Activated CD4-positive, CD25-positive, alpha-beta regulatory T cell treated with anti-CD3 and anti-CD28 coated beads, Interleukin-2, amount 50 U/mL, for 16 hours (primary cell): ENCODE results near the gene SLC47A1.
"Not testable (repeated sequence)": the region's sequence is repeated elsewhere in the genome, so short reads cannot be mapped to it uniquely, and the experiment has no call there.

Source experiments
- DNase-seq: peaks from one replicate; pipeline ENCODE4 v3.0.0-alpha.2; 2020; ENCODE audit warnings: low read depth, low spot score

SLC47A1 gene

GRCh38 chr17:19554393-19554792 is 20.7 kb downstream of the SLC47A1 start:
- no peak for DNase-seq

- DNase-seq, result no peak
These were observed 22.1 kb downstream of the SLC47A1 start for GRCh38 chr17:19555746-19556145.

GRCh38 chr17:19558946-19559345 is 25.3 kb downstream of the SLC47A1 start:
- no peak for DNase-seq

GRCh38 chr17:19561697-19562318 is 28.2 kb downstream of the SLC47A1 start:
- DNase-seq, result no peak

- DNase-seq, result no peak
These were observed 32.3 kb downstream of the SLC47A1 start for GRCh38 chr17:19565817-19566575.

GRCh38 chr17:19567216-19568015 is 33.8 kb downstream of the SLC47A1 start:
- DNase-seq, result no peak

- no peak for DNase-seq
These were observed 34.3 kb downstream of the SLC47A1 start for GRCh38 chr17:19568016-19568350.

- DNase-seq, result no peak
These were observed 36.3 kb downstream of the SLC47A1 start for GRCh38 chr17:19569785-19570543.

- DNase-seq, result no peak
These were observed 36.9 kb downstream of the SLC47A1 start for GRCh38 chr17:19570544-19571062.

- DNase-seq, result no peak
These were observed 39.4 kb downstream of the SLC47A1 start for GRCh38 chr17:19573075-19573474.

- DNase-seq, result no peak
These were observed 41.3 kb downstream of the SLC47A1 start for GRCh38 chr17:19574956-19575355.

- DNase-seq, result no peak
These were observed 44.9 kb downstream of the SLC47A1 start for GRCh38 chr17:19578545-19578944.

- no peak for DNase-seq
These were observed 45.6 kb downstream of the SLC47A1 start for GRCh38 chr17:19579192-19579761.

- DNase-seq, result no peak
These were observed 46.4 kb downstream of the SLC47A1 start for GRCh38 chr17:19579867-19580565.

- DNase-seq, result not testable (repeated sequence)
These were observed 46.9 kb downstream of the SLC47A1 start for GRCh38 chr17:19580566-19580920.

- DNase-seq, result not testable (repeated sequence)
These were observed 48.5 kb downstream of the SLC47A1 start for GRCh38 chr17:19582152-19582551.

- DNase-seq, result no peak
These were observed 50.2 kb downstream of the SLC47A1 start for GRCh38 chr17:19583871-19584270.

GRCh38 chr17:19590451-19590850 is 56.8 kb downstream of the SLC47A1 start:
- no peak for DNase-seq

GRCh38 chr17:19590912-19591551 is 57.4 kb downstream of the SLC47A1 start:
- no peak for DNase-seq

GRCh38 chr17:19592316-19592715 is 58.7 kb downstream of the SLC47A1 start:
- DNase-seq, result no peak
